ENCODE measurements around the gene WDPCP.

Gene WDPCP

GRCh38 chr2:63514781-63515180 lies 73.5 kb downstream of the WDPCP start:
- no peak for DNase-seq (ENCODE audit: low read depth)
- TF ChIP-seq CTCF (IDR thresholded peaks at IDR 0.05; ENCODE audit: control insufficient read depth, extremely low read depth, insufficient read depth), result no peak
- H3K4me3 ChIP-seq (ENCODE audit: low read depth, low read length), result no peak overlapping the region

- DNase-seq (ENCODE audit: low read depth), result no peak
- H3K4me3 ChIP-seq (ENCODE audit: low read depth, low read length), result no peak overlapping the region
- TF ChIP-seq CTCF (IDR thresholded peaks at IDR 0.05; ENCODE audit: control insufficient read depth, extremely low read depth, insufficient read depth), result no peak
Observed at GRCh38 chr2:63514237-63514716, 74.0 kb downstream of the WDPCP start.

- TF ChIP-seq CTCF (IDR thresholded peaks at IDR 0.05; ENCODE audit: control insufficient read depth, extremely low read depth, insufficient read depth), result no peak
- no peak overlapping the region for H3K4me3 ChIP-seq (ENCODE audit: low read depth, low read length)
- no peak for DNase-seq (ENCODE audit: low read depth)
Observed at GRCh38 chr2:63506320-63506719, 82.0 kb downstream of the WDPCP start.

GRCh38 chr2:63503818-63504217 lies 84.5 kb downstream of the WDPCP start:
- TF ChIP-seq CTCF (IDR thresholded peaks at IDR 0.05; ENCODE audit: control insufficient read depth, extremely low read depth, insufficient read depth), result no peak
- no peak overlapping the region for H3K4me3 ChIP-seq (ENCODE audit: low read depth, low read length)
- no peak for DNase-seq (ENCODE audit: low read depth)

DNA sequence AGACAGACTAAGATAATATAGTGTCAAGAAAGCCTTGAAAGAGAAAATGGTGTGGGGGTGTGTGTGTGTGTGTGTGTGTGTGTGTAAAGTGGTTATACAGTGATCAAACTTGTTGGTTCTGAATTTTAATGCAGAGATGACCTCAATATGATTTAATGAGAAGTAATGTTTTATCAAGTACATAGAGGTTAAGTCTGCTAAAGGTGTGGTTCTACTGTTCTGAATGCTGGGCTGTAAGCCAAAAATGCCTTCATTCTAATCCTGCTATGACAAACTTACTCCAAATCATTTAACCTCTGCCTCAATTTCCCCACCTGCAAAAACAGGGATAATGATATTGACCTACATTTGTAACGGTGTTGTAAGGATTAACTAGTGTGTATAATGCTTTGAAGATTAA lies 87.9 kb downstream of the WDPCP start:
- no peak for TF ChIP-seq CTCF (IDR thresholded peaks at IDR 0.05; ENCODE audit: control insufficient read depth, extremely low read depth, insufficient read depth)
- H3K4me3 ChIP-seq (ENCODE audit: low read depth, low read length), result no peak overlapping the region
- DNase-seq (ENCODE audit: low read depth), result peak; percentile 0

DNA sequence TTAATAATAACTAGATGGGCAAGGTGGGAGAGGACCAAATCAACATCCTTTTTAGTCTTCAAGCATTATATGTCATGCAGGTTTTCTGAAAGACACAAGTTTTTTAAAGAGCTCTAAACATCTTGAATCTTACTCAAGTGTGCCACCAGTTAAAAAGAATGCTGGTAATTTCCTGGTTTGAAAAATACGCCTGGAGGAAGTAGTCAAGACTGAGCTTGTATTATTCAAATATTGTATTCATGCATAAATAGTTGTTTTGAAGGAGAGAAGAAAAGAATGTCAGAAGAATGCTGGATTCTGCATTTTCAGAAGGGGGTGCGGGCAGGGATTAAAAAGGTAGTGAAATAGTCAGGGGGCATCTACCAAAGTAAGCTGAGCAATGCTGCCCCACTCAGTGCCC lies 90.7 kb downstream of the WDPCP start:
- TF ChIP-seq CTCF (IDR thresholded peaks at IDR 0.05; ENCODE audit: control insufficient read depth, extremely low read depth, insufficient read depth), result no peak
- no peak for DNase-seq (ENCODE audit: low read depth)
- H3K4me3 ChIP-seq (ENCODE audit: low read depth, low read length), result no peak overlapping the region

- TF ChIP-seq CTCF (IDR thresholded peaks at IDR 0.05; ENCODE audit: control insufficient read depth, extremely low read depth, insufficient read depth), result no peak
- DNase-seq (ENCODE audit: low read depth), result no peak
- H3K4me3 ChIP-seq (ENCODE audit: low read depth, low read length), result no peak overlapping the region
Observed at GRCh38 chr2:63494968-63495367, 93.3 kb downstream of the WDPCP start.

All from LNCaP clone FGC (cell line).